Right lung (tissue), 10 donors: ENCODE measurements around the gene SLC2A8. TPM values are rescaled to one million over a fixed set of nuclear protein-coding genes. Genes with fewer than 3 reads are reported as not detected.

Experiments used
- DNase-seq, 2 donors: peaks; one replicate each; pipeline ENCODE4 v3.0.0-alpha.2; 2013
- long read RNA-seq, 8 donors: transcript quantifications; one replicate each; lab custom pipeline, GENCODE V29; 2026
- polyA plus RNA-seq, 5 donors: library from polyadenylated mRNA; unstranded; fragments of 120-200 nt; gene quantifications; one replicate each; pipeline versions ENCODE4 v1.2.1 to v1.2.3, GENCODE V29; 2013; ENCODE audit warnings: inconsistent platforms in 1 of 5, low replicate concordance in 1 of 5; ENCODE audit not compliant: insufficient read length in 5 of 5, insufficient read depth in 1 of 5

Gene SLC2A8
- polyA plus RNA-seq = 10 to 100 TPM; 13.9 to 25.6 (median 21.7) TPM
- long read RNA-seq, donor 1, transcript SLC2A8-203 (10 exons, 2,172 nt) = major isoform, 8 of 17 reads
- long read RNA-seq, donor 1, partial matches to known transcripts = 7 of 17 reads
- long read RNA-seq, donor 1, other reads (novel, unspliced or antisense) = 0 of 17 reads
- long read RNA-seq, donor 2, partial matches to known transcripts = 0 of 2 reads
- long read RNA-seq, donor 2, other reads (novel, unspliced or antisense) = 0 of 2 reads
- long read RNA-seq, donor 3, partial matches to known transcripts = 0 of 5 reads
- long read RNA-seq, donor 3, other reads (novel, unspliced or antisense) = 0 of 5 reads
- long read RNA-seq, donor 4, partial matches to known transcripts = 5 of 6 reads
- long read RNA-seq, donor 4, other reads (novel, unspliced or antisense) = 0 of 6 reads
- long read RNA-seq, donor 5, partial matches to known transcripts = 0 of 2 reads
- long read RNA-seq, donor 5, other reads (novel, unspliced or antisense) = 0 of 2 reads
- long read RNA-seq, donor 6, partial matches to known transcripts = 6 of 12 reads
- long read RNA-seq, donor 6, other reads (novel, unspliced or antisense) = 0 of 12 reads
- long read RNA-seq, donor 7, partial matches to known transcripts = 0 of 4 reads
- long read RNA-seq, donor 7, other reads (novel, unspliced or antisense) = 0 of 4 reads
- long read RNA-seq, donor 8, partial matches to known transcripts = 6 of 7 reads
- long read RNA-seq, donor 8, other reads (novel, unspliced or antisense) = 0 of 7 reads

GRCh38 chr9:127396808-127397645 is at the start of gene SLC2A8:
TSS of gene SLC2A8 (plus strand) at chr9:127397169. CDS start at chr9:127397231, 62 bp downstream.
- DNase-seq = peak; percentile 99

GRCh38 chr9:127347831-127348776 is 48.9 kb upstream of the SLC2A8 start:
- DNase-seq = peak; percentile 25 to 36

DNA sequence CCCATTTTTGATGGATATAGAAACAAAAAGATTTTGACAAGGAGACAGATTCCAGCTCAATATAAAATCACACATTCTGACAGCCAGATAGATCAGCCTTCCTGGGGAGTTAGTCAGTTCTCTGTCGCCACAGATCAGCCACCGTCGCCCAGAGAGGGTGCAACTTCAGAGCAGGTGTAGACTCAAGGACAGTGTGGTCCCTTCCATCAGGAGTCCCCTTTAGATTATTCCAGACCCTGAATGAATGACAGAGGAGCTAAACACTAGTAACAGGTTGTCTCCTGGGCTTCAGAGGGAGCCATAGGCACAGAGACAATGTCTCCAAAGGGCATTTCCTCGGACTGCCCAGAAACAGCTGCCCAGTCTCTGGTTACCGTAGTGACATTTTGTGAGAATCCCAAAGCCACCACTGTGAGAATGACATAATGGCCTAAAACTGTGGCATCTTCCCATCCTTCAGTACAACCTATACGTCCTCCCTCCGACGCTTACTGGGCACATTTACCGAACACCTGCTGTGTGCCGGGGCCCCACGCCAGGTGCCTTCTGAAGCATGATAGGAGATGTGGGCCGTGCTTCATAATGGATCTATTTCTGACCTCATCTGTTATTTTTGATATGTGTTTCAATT is 47.4 kb upstream of the SLC2A8 start:
- DNase-seq = no peak

- no peak for DNase-seq
These were observed 45.5 kb upstream of the SLC2A8 start for GRCh38 chr9:127351182-127352166.

DNA sequence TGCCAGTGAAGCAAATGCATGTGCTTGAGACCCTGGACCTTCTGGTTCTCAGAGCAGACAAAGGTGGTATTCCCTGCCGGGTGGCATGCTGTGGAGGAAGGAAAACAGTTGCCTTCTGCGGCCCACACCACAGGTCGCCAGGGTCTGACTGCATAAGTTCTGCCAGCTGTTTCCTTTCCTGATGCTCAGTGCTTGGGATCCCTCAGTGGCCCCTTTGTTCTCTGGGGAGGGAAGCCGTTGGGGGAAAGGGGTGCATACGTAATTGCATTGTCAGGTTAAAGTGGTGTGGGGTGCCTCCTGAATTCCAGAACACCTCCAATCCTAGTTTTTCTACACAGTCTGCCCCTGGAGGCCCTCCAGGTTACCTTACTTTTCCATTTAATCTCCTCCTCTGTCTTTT is 43.1 kb upstream of the SLC2A8 start:
- DNase-seq = no peak

DNA sequence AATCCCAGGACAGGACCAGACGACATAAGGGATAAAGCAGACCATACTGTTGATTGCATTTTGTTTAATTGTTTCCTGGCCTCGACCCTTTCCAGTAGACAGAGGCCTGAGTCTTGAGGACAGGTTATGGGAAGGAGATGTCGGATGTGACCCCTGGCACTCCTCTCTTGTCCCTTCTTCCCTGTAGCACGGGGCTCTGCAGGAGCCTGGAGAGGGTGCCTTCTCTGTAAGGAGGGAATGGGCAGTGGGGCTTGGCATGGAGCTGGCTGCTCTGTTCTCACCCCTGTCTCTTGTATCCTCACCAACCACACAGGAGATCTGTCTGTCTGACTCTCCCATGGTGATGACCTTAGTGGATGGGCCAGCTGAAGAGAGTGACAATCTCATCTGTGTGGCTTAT is 40.1 kb upstream of the SLC2A8 start:
- DNase-seq = no peak

GRCh38 chr9:127358023-127358535 is 38.9 kb upstream of the SLC2A8 start:
- DNase-seq = no peak

DNA sequence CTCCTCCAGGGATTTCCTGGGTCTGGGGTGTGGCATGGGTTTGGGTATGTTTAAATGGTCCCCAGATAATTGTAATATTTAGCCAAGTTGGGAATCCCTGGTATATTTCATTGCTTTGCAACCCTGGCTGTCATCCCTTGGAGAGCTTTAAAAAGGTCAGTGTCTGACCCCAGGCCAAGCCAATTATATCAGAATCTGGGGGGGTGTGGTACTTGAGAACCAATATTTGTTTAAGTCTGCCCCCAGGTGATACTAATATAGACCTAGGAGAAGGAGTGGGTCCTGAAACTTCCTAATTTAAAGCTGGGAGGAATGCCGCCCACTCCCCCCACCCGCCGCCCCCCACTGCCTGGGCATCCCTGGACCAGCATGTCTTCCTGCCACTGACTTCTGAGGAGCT is 38.2 kb upstream of the SLC2A8 start:
- no peak for DNase-seq

- DNase-seq = no peak
These were observed 36.7 kb upstream of the SLC2A8 start for GRCh38 chr9:127360250-127360649.

DNA sequence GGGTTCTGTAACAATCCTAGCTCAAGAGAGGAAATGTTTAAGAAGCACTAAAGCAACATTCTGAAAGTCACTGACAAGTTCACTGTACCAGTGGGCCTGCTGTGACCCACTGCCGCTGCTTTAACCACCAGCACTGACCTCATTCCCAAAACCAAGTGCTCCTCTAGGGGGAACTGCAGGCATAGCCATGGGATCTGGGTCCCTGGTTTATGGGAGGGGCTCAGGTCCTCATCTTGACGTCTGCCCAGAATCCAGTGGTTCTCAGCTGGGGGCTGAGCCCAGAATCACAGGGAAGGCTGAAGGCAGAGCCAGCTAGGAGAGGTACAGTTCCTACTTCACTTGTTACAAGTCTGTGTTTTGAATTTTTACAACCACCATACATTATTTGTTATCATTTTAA is 36.1 kb upstream of the SLC2A8 start:
- no peak for DNase-seq

DNA sequence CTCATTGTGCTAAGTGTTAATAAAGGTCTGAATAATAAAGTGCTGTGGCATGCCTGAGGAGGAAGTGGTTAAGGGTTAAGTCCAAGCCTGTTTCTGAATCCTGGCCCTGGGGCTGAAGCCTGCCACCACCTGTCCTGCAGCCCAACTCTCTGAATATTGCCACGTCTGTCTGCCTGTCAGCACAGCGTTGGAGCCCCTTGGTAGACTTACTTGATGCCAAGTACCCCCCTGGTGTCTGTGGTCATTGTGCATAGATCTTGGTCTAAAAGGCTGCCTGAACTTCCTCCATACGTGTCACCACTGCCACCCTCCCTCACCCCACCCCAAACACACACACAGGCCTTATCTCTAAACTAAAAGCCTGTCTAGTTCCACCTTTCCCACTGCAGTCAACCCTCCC is 35.4 kb upstream of the SLC2A8 start:
- no peak for DNase-seq

DNA sequence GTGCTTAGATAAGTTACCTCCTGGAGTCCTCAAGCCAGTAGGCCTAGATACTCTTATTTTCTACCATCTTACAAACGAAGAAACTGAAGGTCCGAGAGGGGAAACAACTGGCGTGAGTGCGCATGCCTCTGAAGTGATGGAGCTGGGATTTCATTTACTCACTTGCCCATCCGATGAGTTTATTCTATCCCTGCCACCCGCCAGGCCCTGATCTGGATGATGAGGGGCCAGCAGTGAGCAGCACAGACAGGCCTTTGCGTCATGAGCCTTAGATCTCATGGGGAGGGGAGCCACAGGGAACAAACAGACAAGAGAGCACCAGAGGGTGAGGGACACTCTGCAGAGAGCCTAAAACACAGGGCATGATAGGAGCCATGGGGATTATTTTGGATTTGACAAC is 34.1 kb upstream of the SLC2A8 start:
- DNase-seq = no peak

DNA sequence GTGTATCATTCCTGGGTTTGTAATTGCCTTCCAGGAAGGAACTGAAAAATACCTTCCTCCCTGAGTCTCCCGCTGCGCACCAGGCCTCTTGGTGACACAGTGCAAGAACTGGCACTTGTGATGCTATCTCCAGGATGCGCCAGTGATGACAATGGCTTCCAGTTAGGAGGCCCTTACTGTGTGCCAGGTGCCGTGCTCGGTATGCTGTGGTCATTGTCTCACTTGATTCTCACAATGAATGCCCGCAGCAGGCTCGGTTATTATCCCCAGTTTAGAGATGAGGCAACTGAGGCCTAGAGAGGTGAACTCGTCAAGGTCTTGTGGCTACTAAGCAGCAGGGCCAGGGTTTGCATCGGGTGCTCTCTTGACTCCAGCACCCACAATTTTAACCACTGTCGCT is 31.5 kb upstream of the SLC2A8 start:
- no peak for DNase-seq

- DNase-seq = no peak
These were observed 30.4 kb upstream of the SLC2A8 start for GRCh38 chr9:127366594-127366993.

GRCh38 chr9:127368852-127369402 is 28.0 kb upstream of the SLC2A8 start:
- peak; percentile 10 to 18 for DNase-seq

GRCh38 chr9:127369428-127369827 is 27.5 kb upstream of the SLC2A8 start:
- DNase-seq = no peak

GRCh38 chr9:127370147-127370579 is 26.8 kb upstream of the SLC2A8 start:
- DNase-seq = no peak
